ENCODE results near the gene ZNF292.
"Not testable (repeated sequence)": the region's sequence is repeated elsewhere in the genome, so short reads cannot be mapped to it uniquely, and the experiment has no call there.

The ZNF292 gene

GRCh38 chr6:87214831-87215230 lies 59.5 kb downstream of the ZNF292 start:
- DNase-seq = no peak

DNA sequence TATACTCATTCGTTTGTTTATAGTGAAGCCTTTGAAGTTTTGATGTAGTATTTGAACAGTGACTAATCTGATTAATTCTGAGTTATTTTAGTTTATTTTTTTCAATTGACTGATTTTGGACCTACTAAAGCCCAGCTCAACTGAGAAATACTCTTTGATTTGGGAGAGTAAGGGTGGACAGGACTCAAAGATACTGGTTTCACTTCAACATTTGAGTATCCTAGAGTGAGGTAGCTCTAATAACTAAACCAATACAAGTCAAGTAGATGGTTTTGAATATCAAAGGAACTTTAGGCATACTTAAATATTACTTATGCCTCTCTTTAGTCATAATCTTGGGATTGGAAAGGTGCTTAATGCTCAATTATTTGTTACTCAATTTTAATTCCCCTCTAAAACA lies 65.6 kb downstream of the ZNF292 start:
- no peak for DNase-seq

DNA sequence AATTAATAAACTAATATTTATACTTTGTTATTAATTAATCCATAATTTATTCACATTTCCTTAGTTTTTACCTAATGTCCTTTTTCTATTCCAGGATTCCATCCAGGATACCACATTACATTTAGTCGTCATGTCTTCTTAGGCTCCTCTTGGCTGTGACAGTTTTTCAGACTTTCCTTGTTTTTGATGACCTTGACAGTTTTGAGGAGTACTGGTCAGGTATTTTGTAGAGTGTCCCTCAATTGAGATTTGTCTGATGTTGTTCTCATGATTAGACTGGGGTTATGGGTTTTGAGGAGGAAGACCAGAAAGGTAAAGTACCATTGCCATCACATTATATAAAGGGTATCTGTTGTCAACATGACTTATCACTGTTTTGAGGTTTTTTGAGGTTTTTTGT lies 67.3 kb downstream of the ZNF292 start:
- DNase-seq = no peak

DNA sequence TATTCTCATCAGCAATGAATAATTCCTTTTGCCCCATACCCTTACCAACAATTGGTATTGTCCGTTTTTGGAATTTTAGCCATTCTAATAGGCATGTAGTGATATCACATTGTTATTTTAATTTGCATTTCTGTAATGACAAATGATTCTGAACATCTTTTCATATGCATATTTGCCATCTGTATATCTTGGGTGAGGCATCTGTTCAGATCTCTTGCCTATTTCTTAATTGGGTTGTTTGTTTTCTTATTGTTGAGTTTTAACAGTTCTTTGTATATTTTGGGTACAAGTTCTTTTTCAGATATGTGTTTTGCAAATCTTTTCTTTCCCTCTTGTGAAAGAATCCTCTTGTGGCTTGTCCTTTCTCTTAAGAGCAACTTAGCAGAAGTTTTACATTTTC lies 69.6 kb downstream of the ZNF292 start:
- DNase-seq = no peak

- no peak for DNase-seq
Measured at GRCh38 chr6:87225511-87225910, 70.1 kb downstream of the ZNF292 start.

DNA sequence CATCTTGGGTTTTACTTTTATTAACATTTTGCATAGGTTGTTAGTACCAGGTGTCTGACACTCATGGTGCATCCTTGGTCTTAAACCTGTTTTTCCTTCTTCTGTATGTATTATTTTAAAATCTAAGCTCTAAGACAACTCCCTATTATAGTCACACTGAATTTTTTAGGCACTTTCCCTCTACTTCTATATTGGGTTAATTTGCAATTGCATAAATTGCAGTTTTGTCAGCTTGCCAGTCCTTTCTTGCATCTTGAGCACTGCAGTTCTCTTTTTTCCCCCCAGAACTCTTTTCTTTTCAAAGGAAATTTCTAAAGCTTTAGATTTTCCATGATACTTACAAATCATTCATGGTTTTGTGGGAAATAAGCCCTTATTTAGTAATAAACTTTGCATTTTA lies 70.6 kb downstream of the ZNF292 start:
- no peak for DNase-seq

DNA sequence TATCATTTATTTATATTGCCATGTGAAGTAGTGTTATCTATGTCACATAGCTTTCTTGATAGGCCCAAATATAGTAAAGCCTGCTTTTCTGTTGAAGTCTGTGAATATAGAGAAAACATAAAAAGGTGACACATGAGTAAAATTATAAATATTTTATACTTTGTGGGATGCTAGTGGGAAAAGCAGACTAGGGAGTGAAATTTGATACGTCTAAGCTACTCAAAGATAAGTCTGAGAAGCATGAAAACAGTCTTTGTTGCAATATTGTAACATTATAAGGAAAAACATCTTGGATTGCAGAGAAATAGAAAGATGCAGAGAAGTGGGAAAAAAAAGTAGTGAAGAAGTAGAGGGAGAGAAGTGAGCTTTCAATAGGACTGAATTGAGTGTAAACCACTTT lies 75.4 kb downstream of the ZNF292 start:
- DNase-seq = no peak

- peak; percentile 13 for DNase-seq
Measured at GRCh38 chr6:87237804-87238203, 82.4 kb downstream of the ZNF292 start.

GRCh38 chr6:87239098-87239635 lies 83.8 kb downstream of the ZNF292 start:
- not testable (repeated sequence) for DNase-seq

- no peak for DNase-seq
Measured at GRCh38 chr6:87241304-87241703, 85.9 kb downstream of the ZNF292 start.

DNA sequence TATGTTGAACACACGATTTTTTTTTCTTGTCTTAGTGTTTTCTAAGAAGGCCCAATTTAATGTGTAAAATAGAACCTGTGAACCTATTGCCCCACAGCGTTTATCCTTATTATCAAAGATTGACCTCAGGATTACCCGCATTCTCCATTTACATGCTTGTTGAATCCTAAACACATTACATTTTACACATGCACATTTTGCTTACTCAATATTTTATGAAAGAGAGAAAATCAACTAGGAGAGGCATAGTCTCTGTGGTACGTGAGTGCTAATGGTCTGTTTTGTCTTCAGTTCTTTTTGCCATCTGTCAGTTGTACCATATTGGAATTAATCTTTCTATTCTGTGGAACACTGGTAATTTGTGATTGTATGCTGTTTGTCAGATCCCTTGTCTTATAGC lies 86.9 kb downstream of the ZNF292 start:
- no peak for DNase-seq

GRCh38 chr6:87243812-87244211 lies 88.4 kb downstream of the ZNF292 start:
- DNase-seq = no peak

DNA sequence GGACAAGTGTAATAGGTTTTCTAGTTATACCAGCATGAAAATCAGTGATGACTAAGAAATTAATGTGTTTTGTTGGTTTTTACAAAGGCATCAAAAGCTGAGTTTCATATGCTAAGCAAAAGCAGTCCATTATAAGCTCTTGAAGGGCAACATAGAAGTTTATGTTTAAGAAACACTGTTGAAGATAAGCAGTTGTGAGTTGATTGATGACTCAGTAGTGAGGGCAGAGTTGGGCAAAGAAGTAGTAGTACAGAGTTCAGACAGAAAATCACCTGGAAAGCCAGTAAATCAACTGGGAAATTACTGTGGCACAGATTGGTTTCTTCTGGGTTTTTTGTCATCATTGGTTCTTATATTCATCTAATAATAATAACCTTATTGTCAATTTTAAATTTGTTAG lies 89.0 kb downstream of the ZNF292 start:
- DNase-seq = no peak

DNA sequence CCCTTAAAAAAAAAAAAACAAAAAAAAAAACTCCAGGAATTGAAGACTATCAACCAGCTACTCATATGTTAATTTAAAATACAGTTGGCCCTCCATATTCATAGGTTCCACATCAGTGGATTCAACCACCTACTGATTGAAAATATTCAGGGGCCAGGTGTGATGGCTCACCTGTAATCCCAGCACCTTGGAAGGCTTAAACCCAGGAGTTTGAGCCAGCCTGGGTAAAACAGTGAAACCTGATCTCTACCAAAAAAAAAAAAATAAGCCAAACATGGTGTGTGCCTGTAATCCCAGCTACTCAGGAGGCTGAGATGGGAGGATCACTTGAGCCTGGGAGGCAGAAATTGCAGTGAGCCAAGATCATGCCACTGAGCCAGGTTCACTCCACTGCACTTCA lies 94.7 kb downstream of the ZNF292 start:
- DNase-seq = no peak

DNA sequence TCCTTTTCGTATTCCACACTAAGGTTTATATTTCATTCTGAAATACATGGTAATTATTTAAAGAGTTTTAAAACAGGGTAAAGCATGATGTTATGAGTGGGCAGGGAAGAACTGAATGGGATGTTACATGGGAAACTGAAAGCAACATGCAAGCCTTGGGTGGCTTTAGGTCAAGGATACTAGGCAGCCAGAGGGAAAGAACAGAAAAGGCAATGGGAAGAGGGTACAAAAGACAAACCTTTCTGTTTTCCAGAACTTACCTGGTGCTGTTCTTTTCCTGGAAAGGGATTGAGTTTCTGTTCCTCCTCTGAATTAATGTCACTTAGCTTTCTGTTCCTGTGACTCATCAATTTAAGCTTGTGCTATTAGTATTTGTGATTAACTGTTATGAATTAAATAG lies 95.9 kb downstream of the ZNF292 start:
- DNase-seq = peak; percentile 6

DNA sequence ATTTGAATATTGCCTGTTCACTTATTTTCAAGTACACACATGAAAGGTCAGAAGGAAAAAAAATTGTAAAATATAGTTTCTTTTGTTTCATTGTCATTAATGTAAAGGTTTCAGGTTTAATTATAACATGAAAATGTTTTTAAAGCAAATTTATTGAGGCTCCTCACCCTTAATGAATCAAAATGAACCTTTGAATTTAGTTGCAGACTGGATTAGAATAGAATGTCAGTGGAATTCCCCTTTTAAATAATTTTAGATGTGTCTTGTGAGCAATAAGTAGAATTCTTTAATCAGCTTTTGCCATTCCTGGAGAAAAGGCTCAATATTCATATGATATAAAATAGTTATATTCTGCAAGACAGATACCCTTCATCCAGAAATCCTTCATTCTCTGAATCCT lies 96.4 kb downstream of the ZNF292 start:
- no peak for DNase-seq

DNA sequence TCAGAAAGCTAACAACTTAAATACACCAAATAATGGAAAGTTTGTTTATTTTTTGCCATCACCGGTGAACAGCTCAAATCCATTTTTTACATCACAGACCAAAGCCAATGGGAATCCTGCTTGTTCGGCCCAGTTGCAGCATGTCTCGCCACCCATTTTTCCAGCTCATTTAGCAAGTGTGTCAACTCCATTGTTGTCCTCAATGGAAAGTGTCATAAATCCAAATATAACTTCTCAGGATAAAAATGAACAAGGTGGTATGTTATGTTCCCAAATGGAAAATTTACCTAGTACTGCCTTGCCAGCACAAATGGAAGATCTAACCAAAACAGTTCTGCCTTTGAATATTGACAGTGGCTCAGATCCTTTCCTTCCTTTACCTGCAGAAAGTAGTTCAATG lies 101.7 kb downstream of the ZNF292 start:
- no peak for DNase-seq

GRCh38 chr6:87257565-87257964 lies 102.2 kb downstream of the ZNF292 start:
- no peak for DNase-seq

DNA sequence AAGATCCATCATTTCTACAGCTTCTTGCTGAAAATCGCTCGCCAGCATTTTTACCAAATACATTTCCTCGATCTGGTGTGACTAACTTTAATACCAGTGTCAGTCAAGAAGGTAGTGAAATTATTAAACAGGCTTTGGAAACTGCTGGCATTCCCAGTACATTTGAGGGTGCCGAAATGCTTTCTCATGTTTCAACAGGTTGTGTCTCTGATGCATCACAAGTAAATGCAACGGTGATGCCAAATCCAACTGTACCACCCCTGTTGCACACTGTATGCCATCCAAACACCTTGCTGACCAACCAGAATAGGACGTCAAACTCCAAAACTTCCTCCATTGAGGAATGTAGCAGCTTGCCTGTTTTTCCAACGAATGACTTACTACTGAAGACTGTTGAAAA lies 102.6 kb downstream of the ZNF292 start:
- no peak for DNase-seq

DNA sequence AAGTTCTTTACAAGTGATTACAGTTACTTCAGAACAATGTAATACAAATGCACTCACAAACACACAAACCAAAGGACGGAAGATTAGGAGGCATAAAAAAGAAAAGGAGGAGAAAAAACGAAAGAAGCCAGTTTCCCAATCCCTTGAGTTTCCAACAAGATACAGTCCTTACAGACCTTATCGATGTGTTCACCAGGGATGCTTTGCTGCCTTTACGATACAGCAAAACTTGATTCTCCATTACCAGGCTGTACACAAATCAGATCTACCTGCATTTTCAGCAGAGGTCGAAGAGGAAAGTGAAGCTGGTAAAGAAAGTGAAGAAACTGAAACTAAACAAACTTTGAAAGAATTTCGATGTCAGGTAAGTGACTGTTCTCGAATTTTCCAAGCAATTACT lies 104.4 kb downstream of the ZNF292 start:
- no peak for DNase-seq

- no peak for DNase-seq
Measured at GRCh38 chr6:87261534-87261933, 106.2 kb downstream of the ZNF292 start.

- DNase-seq = no peak
Measured at GRCh38 chr6:87264481-87264880, 109.1 kb downstream of the ZNF292 start.

- no peak for DNase-seq
Measured at GRCh38 chr6:87274660-87275274, 119.4 kb downstream of the ZNF292 start.

- no peak for DNase-seq
Measured at GRCh38 chr6:87276624-87277023, 121.3 kb downstream of the ZNF292 start.

- no peak for DNase-seq
Measured at GRCh38 chr6:87277123-87277522, 121.8 kb downstream of the ZNF292 start.

Measured in activated CD4-positive, alpha-beta T cell treated with anti-CD3 and anti-CD28 coated beads, Interleukin-10, Interleukin-2, amounts not matched to agents 100 ng/mL and 50 ng/mL, durations not matched to agents 16 hours and 8 hours (primary cell).